Astrocyte of the spinal cord (primary cell): ENCODE data around the gene DLGAP3.

Source experiments
- DNase-seq: peaks from one replicate; pipeline ENCODE4 v3.0.0; 2011; ENCODE audit warnings: low read depth, low spot score
- H3K4me3 ChIP-seq: 2 replicates; pipeline ENCODE4 v1.5.1; 2011; ENCODE audit warnings: low read depth, mild to moderate bottlenecking, low read length, moderate library complexity
- in situ Hi-C: cut with HindIII; loops from 2 replicates; pipeline ENCODE4 v1.10.0; 2017; ENCODE audit warnings: low sequenced_read_pairs
- TF ChIP-seq, protein P1 (sequence below): IDR thresholded peaks from 2 replicates; pipeline ENCODE4 v1.5.1; 2012; ENCODE audit warnings: low read depth, mild to moderate bottlenecking, low read length, inconsistent platforms

DLGAP3 gene

DNA sequence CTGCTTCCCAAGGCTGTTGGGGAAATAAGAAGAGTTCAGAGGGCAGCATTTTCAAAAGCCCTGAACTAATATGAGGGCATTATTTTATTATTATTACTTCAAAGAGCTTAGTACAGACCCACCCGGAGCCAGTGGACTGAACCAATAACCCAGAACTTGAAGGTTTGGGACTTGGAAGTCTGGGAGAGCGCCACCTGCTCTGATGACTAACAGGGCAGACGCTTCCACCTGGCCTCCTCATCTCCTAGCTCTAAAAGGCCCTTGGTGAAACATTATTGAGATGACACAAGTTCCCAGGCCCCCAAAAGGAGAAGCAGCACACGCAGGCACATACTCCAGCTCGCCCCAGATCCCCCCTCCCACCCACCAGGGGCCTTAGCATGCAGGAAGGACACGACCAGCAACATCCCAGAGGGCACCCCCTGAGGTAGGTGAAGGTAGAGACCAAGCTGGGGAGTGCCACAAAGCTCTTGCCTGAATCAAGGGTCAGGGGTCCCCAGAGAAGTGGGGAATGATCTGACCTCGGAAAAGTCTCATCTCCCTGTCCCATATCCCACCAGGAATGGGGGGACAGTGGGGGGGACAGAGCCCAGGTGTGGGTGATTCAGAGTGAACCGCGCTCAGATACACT, 1.3 kb downstream of the DLGAP3 start:
- TF ChIP-seq, protein P1, sequence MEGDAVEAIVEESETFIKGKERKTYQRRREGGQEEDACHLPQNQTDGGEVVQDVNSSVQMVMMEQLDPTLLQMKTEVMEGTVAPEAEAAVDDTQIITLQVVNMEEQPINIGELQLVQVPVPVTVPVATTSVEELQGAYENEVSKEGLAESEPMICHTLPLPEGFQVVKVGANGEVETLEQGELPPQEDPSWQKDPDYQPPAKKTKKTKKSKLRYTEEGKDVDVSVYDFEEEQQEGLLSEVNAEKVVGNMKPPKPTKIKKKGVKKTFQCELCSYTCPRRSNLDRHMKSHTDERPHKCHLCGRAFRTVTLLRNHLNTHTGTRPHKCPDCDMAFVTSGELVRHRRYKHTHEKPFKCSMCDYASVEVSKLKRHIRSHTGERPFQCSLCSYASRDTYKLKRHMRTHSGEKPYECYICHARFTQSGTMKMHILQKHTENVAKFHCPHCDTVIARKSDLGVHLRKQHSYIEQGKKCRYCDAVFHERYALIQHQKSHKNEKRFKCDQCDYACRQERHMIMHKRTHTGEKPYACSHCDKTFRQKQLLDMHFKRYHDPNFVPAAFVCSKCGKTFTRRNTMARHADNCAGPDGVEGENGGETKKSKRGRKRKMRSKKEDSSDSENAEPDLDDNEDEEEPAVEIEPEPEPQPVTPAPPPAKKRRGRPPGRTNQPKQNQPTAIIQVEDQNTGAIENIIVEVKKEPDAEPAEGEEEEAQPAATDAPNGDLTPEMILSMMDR = no peak
- in situ Hi-C loops = no loop called here
- no peak for DNase-seq
- no peak overlapping the region for H3K4me3 ChIP-seq

DNA sequence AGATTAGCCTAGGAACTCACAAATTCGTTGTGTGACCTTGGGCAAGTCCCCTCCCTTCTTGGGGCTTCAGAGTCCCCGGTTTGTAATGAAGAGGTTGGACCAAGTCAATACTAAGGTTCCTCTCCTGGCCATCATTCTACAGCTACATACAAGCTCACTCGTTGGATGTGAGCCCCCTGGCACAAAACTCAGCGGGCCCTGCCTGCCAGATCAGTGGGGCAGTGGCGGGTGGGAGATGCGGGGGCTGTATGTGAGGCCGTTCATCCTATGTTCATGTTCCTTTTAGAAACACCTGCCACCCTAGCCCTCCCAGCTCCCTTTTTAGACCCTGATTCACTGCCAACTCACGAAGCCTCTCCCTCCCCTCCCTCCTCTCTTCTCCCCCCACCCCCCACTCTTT, 2.1 kb downstream of the DLGAP3 start:
- TF ChIP-seq, protein P1 = no peak
- no peak overlapping the region for H3K4me3 ChIP-seq
- DNase-seq = no peak
- in situ Hi-C loops = no loop called here

DNA sequence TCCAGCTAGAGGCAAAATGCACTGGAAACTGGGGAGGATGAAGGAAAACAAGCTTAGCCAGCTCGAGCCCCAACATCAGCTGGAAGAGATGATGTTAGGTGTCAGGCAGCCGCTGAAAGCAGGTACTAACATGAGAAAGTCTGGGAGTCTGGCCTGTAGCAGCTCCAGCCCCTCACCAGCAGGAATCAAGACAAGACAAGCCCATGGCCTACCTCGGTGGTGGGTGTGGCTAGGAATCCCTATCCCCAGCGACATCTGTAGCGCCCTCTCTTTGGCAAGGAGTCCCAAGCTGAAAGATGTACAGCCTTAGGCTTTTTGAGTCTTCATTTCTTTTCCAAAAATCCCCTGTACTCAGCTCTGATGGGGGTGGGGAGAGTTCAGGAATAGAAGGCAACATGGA, 2.6 kb downstream of the DLGAP3 start:
- no peak for DNase-seq
- no peak overlapping the region for H3K4me3 ChIP-seq
- in situ Hi-C loops = no loop called here
- TF ChIP-seq, protein P1 = no peak

DNA sequence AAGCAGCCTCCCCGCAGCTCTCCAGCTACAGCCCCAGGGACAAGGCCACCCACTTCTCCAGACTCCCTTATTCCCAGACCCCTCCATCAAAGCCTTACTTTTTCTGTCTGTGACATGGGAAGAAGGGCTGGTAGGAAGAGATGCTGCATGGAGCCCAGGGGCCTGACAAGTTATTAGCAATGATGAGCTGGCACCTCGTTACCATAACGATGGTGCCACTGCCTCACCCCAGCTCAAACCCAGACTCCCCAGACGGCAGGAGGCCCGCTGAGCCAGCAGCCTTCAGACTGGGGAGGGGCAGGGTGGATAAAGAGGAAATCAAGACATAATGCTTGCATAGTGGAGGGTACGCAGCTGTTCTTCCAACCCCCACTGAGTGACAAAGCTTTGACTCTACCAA, 3.3 kb downstream of the DLGAP3 start:
- H3K4me3 ChIP-seq = no peak overlapping the region
- no peak for DNase-seq
- TF ChIP-seq, protein P1 = no peak
- in situ Hi-C loops = no loop called here

DNA sequence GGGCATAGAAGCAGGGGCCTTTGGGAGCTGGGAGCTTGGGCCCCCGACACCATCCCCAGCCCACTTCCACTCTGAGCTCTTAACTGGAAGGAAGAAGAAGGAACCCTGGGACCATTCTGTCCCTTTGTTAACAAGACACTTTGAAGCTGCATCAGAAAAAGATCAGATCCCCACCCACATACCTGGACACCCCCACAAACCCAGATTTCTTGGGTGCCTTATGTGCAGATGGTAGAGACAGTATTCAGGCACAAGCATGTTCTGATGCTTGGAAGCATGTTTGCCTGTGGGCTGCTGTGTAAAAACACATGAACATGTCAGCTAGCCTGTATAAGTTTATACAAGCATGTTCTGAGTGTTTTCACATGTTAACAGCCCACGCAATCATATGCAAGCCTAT, 3.7 kb downstream of the DLGAP3 start:
- in situ Hi-C loops = no loop called here
- TF ChIP-seq, protein P1 = no peak

DNA sequence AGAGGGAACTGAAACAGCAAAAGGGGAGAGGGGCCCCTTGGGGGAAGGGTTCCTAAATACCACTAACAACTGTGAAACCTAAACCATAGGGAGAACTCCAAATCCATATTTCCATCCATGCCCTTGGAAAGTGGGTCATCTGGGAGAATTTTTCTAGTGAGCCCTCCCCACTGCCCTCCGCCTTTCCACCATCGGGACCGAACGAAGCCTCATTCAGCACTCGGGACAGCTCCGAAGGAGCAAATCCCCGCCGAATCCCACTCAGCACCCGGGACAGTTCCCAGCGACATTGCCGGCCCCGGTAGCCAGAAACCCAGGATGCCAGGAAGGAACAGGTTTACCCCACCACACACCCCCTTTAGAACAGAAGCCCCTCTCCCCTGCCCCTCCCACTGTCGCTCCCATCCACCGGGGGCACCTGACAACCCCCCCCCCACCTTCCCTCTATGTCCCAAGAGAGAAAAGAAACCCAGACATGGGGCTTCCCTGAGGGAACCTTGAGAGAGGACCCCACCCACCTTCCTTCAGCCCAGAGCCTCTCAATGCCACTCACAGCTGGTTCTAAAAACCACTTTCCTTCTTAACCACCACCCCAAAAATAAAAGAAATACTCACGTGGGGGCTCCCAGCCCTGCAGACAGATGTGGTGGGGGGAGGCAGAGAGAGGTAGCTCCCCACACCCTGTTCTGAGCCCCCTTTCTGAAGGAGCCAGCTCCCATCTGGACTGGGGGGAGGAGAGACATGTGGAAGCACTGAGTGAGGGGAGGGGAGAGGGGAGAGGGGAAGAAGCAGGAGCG, 4.5 kb downstream of the DLGAP3 start:
- TF ChIP-seq, protein P1 = no peak
- peak; percentile 52 for DNase-seq
- H3K4me3 ChIP-seq = no peak overlapping the region
- in situ Hi-C loops = no loop called here

More for the DNA sequence above, 3.7 kb downstream of the DLGAP3 start:
- DNase-seq = no peak
- no peak overlapping the region for H3K4me3 ChIP-seq
